Stimulated activated CD4-positive, alpha-beta T cell treated with anti-CD3 and anti-CD28 coated beads, Interleukin-1b, Interleukin-23, amount 100 ng/mL, for 48 hours (primary cell): ENCODE data around the gene FAM83D.

ENCODE experiments used
- DNase-seq: peaks from one replicate; pipeline ENCODE4 v3.0.0-alpha.2; 2020

FAM83D gene, protein sequence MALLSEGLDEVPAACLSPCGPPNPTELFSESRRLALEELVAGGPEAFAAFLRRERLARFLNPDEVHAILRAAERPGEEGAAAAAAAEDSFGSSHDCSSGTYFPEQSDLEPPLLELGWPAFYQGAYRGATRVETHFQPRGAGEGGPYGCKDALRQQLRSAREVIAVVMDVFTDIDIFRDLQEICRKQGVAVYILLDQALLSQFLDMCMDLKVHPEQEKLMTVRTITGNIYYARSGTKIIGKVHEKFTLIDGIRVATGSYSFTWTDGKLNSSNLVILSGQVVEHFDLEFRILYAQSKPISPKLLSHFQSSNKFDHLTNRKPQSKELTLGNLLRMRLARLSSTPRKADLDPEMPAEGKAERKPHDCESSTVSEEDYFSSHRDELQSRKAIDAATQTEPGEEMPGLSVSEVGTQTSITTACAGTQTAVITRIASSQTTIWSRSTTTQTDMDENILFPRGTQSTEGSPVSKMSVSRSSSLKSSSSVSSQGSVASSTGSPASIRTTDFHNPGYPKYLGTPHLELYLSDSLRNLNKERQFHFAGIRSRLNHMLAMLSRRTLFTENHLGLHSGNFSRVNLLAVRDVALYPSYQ

GRCh38 chr20:38926142-38926933 is at the start of gene FAM83D:
TSS of gene FAM83D (plus strand) at chr20:38926417. CDS start at chr20:38926443, 26 bp downstream.
- peak; percentile 98 for DNase-seq

- DNase-seq: no peak
Observed at GRCh38 chr20:38877483-38877882, 48.7 kb upstream of the FAM83D start.

DNA sequence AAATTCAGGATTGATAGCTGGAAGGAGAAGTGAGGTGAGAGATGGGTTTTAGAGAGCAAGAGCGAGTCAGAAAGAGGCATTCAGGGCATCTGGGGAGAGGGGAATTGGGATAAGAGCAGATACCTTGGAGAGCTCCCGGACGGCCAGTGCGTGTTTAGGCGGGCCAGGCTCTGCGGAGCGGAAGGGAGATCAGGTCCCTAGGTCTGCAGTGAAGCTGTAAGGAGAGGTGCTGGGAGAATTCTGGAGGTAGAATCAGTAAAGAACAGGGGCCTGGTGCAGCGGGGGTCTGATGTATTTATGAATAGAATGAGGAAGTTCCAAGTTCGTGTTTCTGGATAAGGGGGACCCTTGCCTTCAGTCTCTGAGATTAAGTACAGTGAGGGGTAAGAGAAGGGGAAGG is 47.4 kb upstream of the FAM83D start:
- no peak for DNase-seq

- DNase-seq: no peak
Observed at GRCh38 chr20:38880952-38881735, 45.1 kb upstream of the FAM83D start.

GRCh38 chr20:38881806-38882440 is 44.3 kb upstream of the FAM83D start:
- DNase-seq: no peak

DNA sequence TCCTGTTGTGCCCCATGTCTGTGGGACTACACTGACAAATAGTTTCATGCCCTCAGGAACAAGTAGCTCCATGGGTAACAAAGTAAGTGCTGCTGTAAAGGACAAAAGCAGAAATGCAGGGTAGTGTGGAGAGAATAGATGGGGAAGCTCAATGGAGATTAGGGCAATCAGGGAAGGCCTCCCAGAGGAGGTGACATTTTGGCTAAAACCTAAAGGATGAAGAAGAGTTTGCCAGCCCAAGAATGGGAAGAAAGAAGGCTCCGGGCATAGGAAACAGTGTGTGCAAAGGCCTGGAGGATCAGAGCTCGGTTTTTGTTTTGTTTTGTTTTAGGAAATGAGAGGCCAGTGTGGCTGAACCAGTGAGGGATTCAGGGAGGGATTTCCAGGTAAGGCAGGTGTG is 43.6 kb upstream of the FAM83D start:
- DNase-seq: no peak

GRCh38 chr20:38883081-38883980 is 42.9 kb upstream of the FAM83D start:
- no peak for DNase-seq

- DNase-seq: no peak
Observed at GRCh38 chr20:38883981-38884733, 42.1 kb upstream of the FAM83D start.

GRCh38 chr20:38885357-38885756 is 40.9 kb upstream of the FAM83D start:
- no peak for DNase-seq

DNA sequence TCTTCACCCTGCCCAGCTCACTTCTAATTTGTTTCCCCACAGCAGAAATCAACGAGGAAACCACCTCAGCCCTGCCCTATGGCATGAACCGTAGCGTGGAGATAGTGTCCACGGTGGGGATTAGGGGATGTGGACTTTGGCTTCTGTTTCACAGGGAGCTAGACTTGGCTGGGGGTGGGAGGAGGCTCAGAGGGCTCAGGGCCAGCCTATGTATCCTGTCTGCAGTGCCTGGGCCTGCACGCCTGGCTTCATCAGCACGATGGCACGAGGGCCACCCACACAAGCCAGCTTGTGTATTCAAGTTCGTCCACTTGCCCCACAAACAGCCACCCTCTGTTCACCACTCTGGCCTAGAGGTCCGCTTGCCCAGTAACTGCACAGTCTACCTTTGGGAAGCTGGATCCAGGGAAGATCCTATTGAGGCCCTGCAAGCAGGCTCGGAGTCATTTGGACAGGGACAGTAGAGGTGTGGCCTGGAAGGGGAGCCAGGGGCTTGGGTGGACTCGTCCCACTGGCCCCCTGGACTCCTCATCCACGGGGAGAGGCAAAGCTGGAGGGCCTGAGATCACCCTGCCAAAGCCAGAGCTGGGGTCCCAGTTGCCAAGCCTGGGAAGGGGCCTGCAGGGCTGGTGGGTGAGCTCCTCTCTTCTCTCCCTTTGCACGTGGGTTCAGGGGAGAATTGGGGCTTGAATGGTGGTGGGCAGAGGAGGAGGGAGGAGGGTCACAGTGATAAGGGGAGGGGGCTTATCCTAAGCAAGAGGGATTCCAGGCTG is 38.0 kb upstream of the FAM83D start:
- no peak for DNase-seq

- DNase-seq: no peak
Observed at GRCh38 chr20:38889050-38889449, 37.2 kb upstream of the FAM83D start.

- DNase-seq: no peak
Observed at GRCh38 chr20:38889792-38890496, 36.3 kb upstream of the FAM83D start.

DNA sequence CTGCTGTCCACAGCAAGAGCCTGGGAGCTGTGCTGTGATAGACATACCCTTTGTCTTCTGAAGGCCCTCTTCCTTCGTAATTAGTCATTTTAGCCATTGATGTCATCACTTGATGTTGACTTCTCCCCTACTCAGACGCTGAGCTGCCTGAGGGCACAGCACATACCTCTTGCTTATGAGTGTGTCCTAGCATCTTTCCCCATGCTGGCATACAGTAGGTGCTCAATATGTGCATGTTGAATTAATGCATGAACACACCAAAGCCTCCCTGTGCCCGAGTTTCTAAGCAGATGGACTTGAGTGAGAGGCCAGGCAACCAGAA is 35.8 kb upstream of the FAM83D start:
- DNase-seq: peak; percentile 25

- no peak for DNase-seq
Observed at GRCh38 chr20:38892091-38892981, 33.9 kb upstream of the FAM83D start.

DNA sequence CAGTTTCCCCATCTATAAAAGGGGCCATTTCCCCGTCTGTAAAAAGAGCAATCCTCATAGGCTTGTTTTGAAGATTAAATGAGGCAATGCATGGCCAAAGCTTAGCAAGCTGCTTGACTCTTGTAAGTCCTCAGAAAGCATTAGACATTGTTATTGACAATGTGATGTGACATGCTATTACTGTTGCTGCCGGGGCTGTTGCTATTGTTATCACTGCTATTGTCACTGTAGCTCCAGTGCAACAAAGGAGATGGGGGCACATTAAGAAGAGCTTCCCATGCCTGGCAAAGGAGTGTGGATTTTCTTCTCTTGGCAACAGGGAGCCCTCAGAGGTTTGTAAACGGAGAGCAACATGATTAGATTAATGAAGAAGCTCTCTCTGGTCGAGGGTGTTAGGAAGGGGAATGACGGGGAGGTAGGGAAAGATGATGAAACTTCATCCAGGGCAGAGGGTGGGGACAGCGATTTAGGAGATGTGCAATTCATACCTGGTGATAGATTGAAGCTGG is 33.1 kb upstream of the FAM83D start:
- no peak for DNase-seq

DNA sequence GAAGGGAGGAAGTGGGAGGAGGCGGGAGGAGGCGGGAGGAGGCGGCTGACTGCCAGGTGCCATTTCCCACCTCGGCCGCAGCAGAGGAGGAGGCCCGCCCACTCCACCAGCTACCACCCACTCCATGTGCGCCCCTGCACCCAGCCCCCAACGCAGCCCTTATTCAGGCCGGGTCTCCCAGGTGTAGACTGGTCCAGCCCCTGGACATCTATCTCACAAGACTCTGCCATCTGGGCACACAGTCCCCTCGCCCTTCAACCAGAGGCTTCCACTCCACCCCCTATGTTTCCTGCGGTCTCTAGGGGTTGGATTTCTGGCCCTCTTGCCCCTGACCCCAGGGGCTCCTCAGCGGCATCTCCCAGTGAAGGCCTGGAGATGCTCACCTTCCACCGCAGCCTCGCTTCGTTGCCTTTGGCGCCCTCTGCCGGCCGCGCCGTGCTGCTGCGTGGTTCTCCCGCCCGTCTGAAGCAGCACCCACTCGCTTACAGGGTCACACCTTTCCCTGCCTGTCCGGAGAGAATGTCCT is 32.6 kb upstream of the FAM83D start:
- peak; percentile 82 for DNase-seq

DNA sequence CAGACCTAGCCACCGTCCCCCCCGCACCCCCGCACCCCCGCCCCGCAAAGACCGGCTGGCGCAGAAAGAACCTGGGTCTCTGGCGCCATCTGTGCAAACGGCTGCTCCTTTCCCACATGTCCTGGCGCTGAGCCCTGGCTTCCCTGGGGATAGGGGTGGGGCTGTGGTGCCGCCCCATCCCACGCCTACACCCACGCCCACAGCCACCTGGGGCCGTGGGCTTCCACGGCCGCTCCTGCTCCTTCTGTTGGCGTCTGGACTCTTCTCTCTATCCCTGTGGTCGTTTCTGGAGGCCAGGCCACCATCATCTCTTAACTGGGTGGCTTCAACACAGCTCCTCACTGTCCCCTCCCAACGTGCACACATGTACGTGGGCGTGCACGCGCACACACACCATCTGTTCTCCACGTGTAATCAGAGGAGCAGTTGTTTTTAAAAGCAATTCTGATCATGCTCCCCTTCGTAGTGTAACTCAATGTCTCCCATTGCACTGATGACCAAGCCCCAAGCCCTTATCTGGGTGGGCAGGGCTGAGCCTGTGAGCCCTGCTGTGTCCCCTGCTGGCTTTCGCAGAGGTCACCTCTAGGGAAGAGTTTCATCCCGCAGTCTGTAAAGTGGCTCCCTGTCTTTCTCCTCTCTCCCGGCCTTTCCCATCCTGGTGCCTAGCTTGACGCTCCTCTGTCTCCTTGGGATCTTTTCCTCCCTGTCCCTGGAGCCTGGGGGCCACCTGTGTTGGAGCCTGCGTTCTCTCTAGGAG is 31.9 kb upstream of the FAM83D start:
- no peak for DNase-seq
